ENCODE results near the gene RGMA.
"Not testable (repeated sequence)": the region's sequence is repeated elsewhere in the genome, so short reads cannot be mapped to it uniquely, and the experiment has no call there.

The RGMA gene

GRCh38 chr15:93040288-93041158 lies 48.5 kb downstream of the RGMA start:
- DNase-seq (ENCODE audit: extremely low spot score), result no peak
- CTCF ChIA-PET, result interaction anchor here (0.8 to 3.2 kb wide), 3 partner anchors 11 to 1079 kb away, joined by 3 to 11 read pairs (median 6); no protein-coding TSS in a partner anchor
- no peak for TF ChIP-seq CTCF (IDR thresholded peaks at IDR 0.05; ENCODE audit: control extremely low read depth, extremely low read depth, low read depth, missing control alignments)
- POLR2A ChIA-PET, result no interaction called here

GRCh38 chr15:93039562-93040287 lies 49.3 kb downstream of the RGMA start:
- CTCF ChIA-PET, result interaction anchor here (2.5 to 3.2 kb wide), 2 partner anchors 10 to 1080 kb away, joined by 6 to 11 read pairs; no protein-coding TSS in a partner anchor
- POLR2A ChIA-PET; DNase-seq (ENCODE audit: extremely low spot score): not testable (repeated sequence)

- POLR2A ChIA-PET, result no interaction called here
- DNase-seq (ENCODE audit: extremely low spot score), result no peak
- CTCF ChIA-PET, result interaction anchor here (1.0 to 3.2 kb wide), 6 partner anchors 8 to 1288 kb away, joined by 3 to 17 read pairs (median 3); no protein-coding TSS in a partner anchor
- TF ChIP-seq CTCF (IDR thresholded peaks at IDR 0.05; ENCODE audit: control extremely low read depth, extremely low read depth, low read depth, missing control alignments), result no peak
Measured at GRCh38 chr15:93037820-93038705, 50.9 kb downstream of the RGMA start.

GRCh38 chr15:93036951-93037819 lies 51.8 kb downstream of the RGMA start:
- POLR2A ChIA-PET, result no interaction called here
- DNase-seq (ENCODE audit: extremely low spot score), result no peak
- CTCF ChIA-PET, result interaction anchor here (0.8 to 3.2 kb wide), 9 partner anchors 7 to 1288 kb away, joined by 3 to 17 read pairs (median 3); no protein-coding TSS in a partner anchor

GRCh38 chr15:93035953-93036810 lies 52.8 kb downstream of the RGMA start:
- DNase-seq (ENCODE audit: extremely low spot score), result peak; percentile 78
- POLR2A ChIA-PET, result no interaction called here
- TF ChIP-seq CTCF (IDR thresholded peaks at IDR 0.05; ENCODE audit: control extremely low read depth, extremely low read depth, low read depth, missing control alignments), result peak; percentile 52
- CTCF ChIA-PET, result interaction anchor here (0.8 to 2.4 kb wide), 14 partner anchors 9 to 1084 kb away, joined by 3 to 10 read pairs (median 4); no protein-coding TSS in a partner anchor

More at GRCh38 chr15:93036951-93037819, 51.8 kb downstream of the RGMA start:
- TF ChIP-seq CTCF (IDR thresholded peaks at IDR 0.05; ENCODE audit: control extremely low read depth, extremely low read depth, low read depth, missing control alignments), result no peak

All from GM10248 (cell line).